Suprapubic skin (tissue), 4 donors: Measurements from ENCODE around the gene NCF4.

Experiments
- CTCF ChIP-seq, 2 donors: fragments of 200-600 bp in 1 of 2; fragments of 450-650 bp in 1 of 2; sonication (generic) in 1 of 2; IDR thresholded peaks; one replicate each; pipeline ENCODE4 v1.5.1; 2016 to 2019; ENCODE audit warnings: antibody characterized with exemption in 2 of 2, mild to moderate bottlenecking in 1 of 2, moderate library complexity in 1 of 2
- POLR2A ChIP-seq, 2 donors: fragments of 450-650 bp; IDR thresholded peaks; one replicate each; pipeline ENCODE4 v1.6.1; 2017; ENCODE audit warnings: antibody characterized with exemption in 2 of 2, mild to moderate bottlenecking in 2 of 2, moderate library complexity in 2 of 2
- POLR2AphosphoS5 ChIP-seq, 3 donors: sonication (generic); formaldehyde crosslinking; IDR thresholded peaks; one replicate each; pipeline ENCODE4 v1.6.1; 2017; ENCODE audit warnings: antibody characterized with exemption in 3 of 3

DNA sequence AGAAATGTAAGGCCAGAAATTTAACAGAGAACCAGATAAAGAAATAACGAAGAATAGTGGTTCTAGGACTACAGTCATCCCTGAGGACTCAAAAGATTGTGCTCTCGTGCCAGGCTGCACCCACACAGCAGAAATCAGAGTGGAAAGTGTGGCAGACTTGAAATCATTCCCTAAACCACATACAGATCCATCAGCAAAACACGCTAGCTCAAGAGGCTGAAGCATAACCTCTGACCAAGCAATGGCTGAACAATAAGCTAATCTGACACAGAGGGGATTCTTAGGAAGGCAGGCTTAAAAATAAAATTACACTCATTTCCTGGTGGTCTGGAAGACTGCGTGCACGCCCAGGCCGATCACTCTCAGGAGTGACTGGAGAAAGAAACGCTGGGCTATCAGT is 19.0 kb downstream of the NCF4 start:
- TF ChIP-seq CTCF (IDR thresholded peaks at IDR 0.05) (no peak), POLR2A (IDR thresholded peaks at IDR 0.05) (no peak), POLR2AphosphoS5 (IDR thresholded peaks at IDR 0.05) (no peak)
